Calu3 (cell line): ENCODE data around the gene TRMT112. TPM values are rescaled to one million over a fixed set of nuclear protein-coding genes. Genes with fewer than 3 reads are reported as not detected.
A peak's percentile ranks its signal among the peaks of the same experiment; 100 is the strongest.

Source experiments
- BruUV-seq: library from RNA; stranded (reverse); fragments of 400-500 nt; replicated peaks from 2 replicates; lab custom pipeline; 2021; lab: Mats Ljungman, UMichigan
- CTCF ChIA-PET: fragments of 300-600 bp; sonication (Branson Sonifier 250); formaldehyde crosslinking; loops from one replicate; lab custom pipeline; 2022; ENCODE audit warnings: antibody characterized with exemption; lab: Charles Lee
- DNase-seq: peaks from one replicate; pipeline ENCODE4 v3.0.0; 2022
- H3K27ac Mint-ChIP-seq: one replicate; pipeline ENCODE4 v1.8.0; 2022; ENCODE audit warnings: mixed read lengths; ENCODE audit not compliant: unreplicated experiment
- H3K27me3 Mint-ChIP-seq: one replicate; pipeline ENCODE4 v1.8.0; 2022; ENCODE audit warnings: mixed read lengths; ENCODE audit not compliant: unreplicated experiment
- H3K36me3 Mint-ChIP-seq: one replicate; pipeline ENCODE4 v1.8.0; 2022; ENCODE audit warnings: mild to moderate bottlenecking, moderate library complexity, mixed read lengths; ENCODE audit not compliant: insufficient read depth, unreplicated experiment
- H3K4me1 Mint-ChIP-seq: one replicate; pipeline ENCODE4 v1.8.0; 2022; ENCODE audit warnings: mild to moderate bottlenecking, low read depth, mixed read lengths; ENCODE audit not compliant: unreplicated experiment
- H3K4me3 Mint-ChIP-seq: one replicate; pipeline ENCODE4 v1.8.0; 2022; ENCODE audit warnings: mild to moderate bottlenecking, low read depth, moderate library complexity, mixed read lengths; ENCODE audit not compliant: unreplicated experiment
- H3K9me3 Mint-ChIP-seq: one replicate; pipeline ENCODE4 v1.8.0; 2022; ENCODE audit warnings: low read depth, mixed read lengths; ENCODE audit not compliant: unreplicated experiment
- CTCF ChIP-seq: fragments of 200-600 bp; IDR thresholded peaks from one replicate; pipeline ENCODE4 v1.8.0; 2022; ENCODE audit warnings: antibody characterized with exemption; ENCODE audit not compliant: unreplicated experiment
- intact Hi-C: fragments of 100-400 bp; cut with micrococcal nuclease; formaldehyde crosslinking; loops from one replicate; pipeline ENCODE4 v1.10.0; 2022; ENCODE audit not compliant: unreplicated experiment
- total RNA-seq: library from RNA; stranded (reverse); gene quantifications from 2 replicates; pipeline ENCODE4 v1.2.3, GENCODE V29; 2022

TRMT112 gene
- total RNA-seq, 1 experiment from 2014 or later: 197 TPM

GRCh38 chr11:64299847-64300648 lies 17.3 kb downstream of the TRMT112 start, which contains the start of gene CATSPERZ:
CATSPERZ (plus strand) TSS chr11:64300358; CDS start chr11:64300411, 53 bp downstream.
- no peak for TF ChIP-seq CTCF
- BruUV-seq: no TSS peak
- H3K9me3 Mint-ChIP-seq: no peaks in the 10 kb centered on the region
- intact Hi-C loops: loop anchor here (10.0 kb wide), 1 partner anchor 55 kb away; the partner anchor contains the start of genes FKBP2 and PPP1R14B
- H3K4me1 Mint-ChIP-seq: peaks cover 26% of the 10 kb centered on the region
- H3K36me3 Mint-ChIP-seq: peaks cover 13% of the 10 kb centered on the region
- no peak for DNase-seq
- H3K27me3 Mint-ChIP-seq: peaks cover 59% of the 10 kb centered on the region
- CTCF ChIA-PET: interaction anchor here (0.6 to 2.2 kb wide), 8 partner anchors 11 to 143 kb away, joined by 3 to 17 read pairs (median 6); no protein-coding TSS in a partner anchor
- H3K4me3 Mint-ChIP-seq: peak within 1 kb of the TSS; percentile 63
- H3K27ac Mint-ChIP-seq: peak within 1 kb of the TSS; percentile 60

GRCh38 chr11:64298966-64299846 lies 18.2 kb downstream of the TRMT112 start:
- Mint-ChIP-seq H3K9me3 (no peaks in the 10 kb centered on the region), H3K36me3 (peaks cover 4% of the 10 kb centered on the region), H3K4me3 (peak overlapping the region; percentile 63), H3K4me1 (peaks cover 22% of the 10 kb centered on the region), H3K27ac (peak overlapping the region; percentile 60), H3K27me3 (peaks cover 68% of the 10 kb centered on the region)
- DNase-seq: peak; percentile 39
- TF ChIP-seq CTCF: no peak
- intact Hi-C loops: no loop called here
- CTCF ChIA-PET: interaction anchor here (0.6 to 1.0 kb wide), 3 partner anchors 8 to 19 kb away, joined by 3 to 6 read pairs (median 4); partner anchors contain the start of genes BAD, KCNK4 and PRDX5
- BruUV-seq: no TSS peak

- no peak for DNase-seq
- Mint-ChIP-seq H3K27ac (no peak overlapping the region), H3K9me3 (no peaks in the 10 kb centered on the region), H3K27me3 (peaks cover 81% of the 10 kb centered on the region), H3K36me3 (peaks cover 4% of the 10 kb centered on the region), H3K4me1 (peaks cover 17% of the 10 kb centered on the region), H3K4me3 (no peak overlapping the region)
- no TSS peak for BruUV-seq
- CTCF ChIA-PET: no interaction called here
- TF ChIP-seq CTCF: no peak
- intact Hi-C loops: no loop called here
Measured at GRCh38 chr11:64297699-64298358, 19.5 kb downstream of the TRMT112 start.
